ENCODE data around the gene MAST2.
"Not testable (repeated sequence)": the region's sequence is repeated elsewhere in the genome, so short reads cannot be mapped to it uniquely, and the experiment has no call there.

GRCh38 chr1:45844000-45844399 is 40.6 kb downstream of the MAST2 start:
- TF ChIP-seq MAX (IDR thresholded peaks at IDR 0.05; ENCODE audit: low read depth, low read length); POLR2A (IDR thresholded peaks at IDR 0.05; ENCODE audit: extremely low read depth, insufficient read length); CTCF (IDR thresholded peaks at IDR 0.05; ENCODE audit: low read depth, low read length): not testable (repeated sequence)
